Hematopoietic multipotent progenitor cell treated with erythropoietin and hydrocortisone succinate and interleukin-3 and kit ligand, for 6 days (in vitro differentiated cells): ENCODE measurements around the gene SUN2.
A peak's percentile ranks its signal among the peaks of the same experiment; 100 is the strongest.
"Not testable (repeated sequence)": the region's sequence is repeated elsewhere in the genome, so short reads cannot be mapped to it uniquely, and the experiment has no call there.

Source experiments
- DNase-seq: peaks from one replicate; pipeline ENCODE4 v3.0.0-alpha.2; 2015

The SUN2 gene, protein sequence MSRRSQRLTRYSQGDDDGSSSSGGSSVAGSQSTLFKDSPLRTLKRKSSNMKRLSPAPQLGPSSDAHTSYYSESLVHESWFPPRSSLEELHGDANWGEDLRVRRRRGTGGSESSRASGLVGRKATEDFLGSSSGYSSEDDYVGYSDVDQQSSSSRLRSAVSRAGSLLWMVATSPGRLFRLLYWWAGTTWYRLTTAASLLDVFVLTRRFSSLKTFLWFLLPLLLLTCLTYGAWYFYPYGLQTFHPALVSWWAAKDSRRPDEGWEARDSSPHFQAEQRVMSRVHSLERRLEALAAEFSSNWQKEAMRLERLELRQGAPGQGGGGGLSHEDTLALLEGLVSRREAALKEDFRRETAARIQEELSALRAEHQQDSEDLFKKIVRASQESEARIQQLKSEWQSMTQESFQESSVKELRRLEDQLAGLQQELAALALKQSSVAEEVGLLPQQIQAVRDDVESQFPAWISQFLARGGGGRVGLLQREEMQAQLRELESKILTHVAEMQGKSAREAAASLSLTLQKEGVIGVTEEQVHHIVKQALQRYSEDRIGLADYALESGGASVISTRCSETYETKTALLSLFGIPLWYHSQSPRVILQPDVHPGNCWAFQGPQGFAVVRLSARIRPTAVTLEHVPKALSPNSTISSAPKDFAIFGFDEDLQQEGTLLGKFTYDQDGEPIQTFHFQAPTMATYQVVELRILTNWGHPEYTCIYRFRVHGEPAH

DNA sequence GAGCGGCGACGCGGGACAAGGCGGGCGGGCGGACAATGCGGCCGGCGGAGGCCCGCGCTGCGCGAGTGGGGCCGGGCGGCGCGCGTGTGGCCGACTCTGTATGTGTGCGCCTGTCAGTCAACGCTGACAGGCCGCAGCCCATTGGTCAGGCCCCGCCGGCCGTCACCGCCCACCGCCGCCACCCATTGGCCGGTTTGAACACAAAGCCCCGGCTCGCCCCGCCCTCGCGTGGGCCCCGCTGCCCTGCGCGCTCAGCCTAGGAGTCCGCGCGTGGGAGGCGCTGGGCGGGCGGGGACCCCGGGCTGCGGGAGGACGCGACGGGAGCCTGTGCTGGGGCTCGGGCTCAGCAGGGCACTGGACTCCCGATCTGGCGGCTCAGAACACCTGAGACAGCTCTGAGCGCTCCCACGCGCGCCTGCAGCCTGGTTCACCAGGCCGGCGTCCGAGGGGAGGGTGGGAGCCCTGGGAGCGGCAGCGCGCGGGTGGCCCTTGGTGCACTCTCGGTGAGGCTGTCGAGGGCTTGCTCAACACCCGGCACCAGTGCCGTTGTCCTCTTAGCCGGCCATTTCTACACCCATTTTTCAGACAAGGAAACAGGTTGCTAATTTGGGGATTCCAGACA lies at the start of gene SUN2:
TSS of gene SUN2 (minus strand) at position 88 of the 622 bp plus-strand sequence. CDS start 3,370 bp downstream, outside the sequence.
- peak; percentile 92 for DNase-seq

DNA sequence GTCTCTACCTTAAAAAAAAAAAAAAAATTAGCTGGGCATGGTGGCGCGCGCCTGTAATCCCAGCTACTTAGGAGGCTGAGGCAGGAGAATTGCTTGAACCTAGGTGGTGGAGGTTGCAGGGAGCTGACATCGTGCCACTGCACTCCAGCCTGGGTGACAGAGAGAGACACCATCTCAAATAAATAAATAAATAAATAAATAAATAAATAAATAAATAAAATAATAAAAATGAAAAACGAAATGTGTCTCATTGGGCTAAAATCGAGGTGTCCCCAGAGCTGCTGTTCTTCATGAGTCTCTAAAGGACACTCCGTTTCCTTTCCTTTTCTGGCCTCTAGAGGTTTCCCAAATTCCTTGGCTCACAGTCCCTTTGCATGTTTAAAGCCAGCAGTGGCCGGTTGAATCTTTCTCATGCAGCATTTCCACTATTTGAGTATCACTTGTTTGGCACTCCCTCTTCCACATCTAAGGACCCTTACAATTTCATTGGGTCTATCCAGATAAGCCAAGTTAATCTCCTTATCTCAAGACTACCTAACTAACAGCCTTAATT lies 49.3 kb upstream of the SUN2 start:
- not testable (repeated sequence) for DNase-seq

DNA sequence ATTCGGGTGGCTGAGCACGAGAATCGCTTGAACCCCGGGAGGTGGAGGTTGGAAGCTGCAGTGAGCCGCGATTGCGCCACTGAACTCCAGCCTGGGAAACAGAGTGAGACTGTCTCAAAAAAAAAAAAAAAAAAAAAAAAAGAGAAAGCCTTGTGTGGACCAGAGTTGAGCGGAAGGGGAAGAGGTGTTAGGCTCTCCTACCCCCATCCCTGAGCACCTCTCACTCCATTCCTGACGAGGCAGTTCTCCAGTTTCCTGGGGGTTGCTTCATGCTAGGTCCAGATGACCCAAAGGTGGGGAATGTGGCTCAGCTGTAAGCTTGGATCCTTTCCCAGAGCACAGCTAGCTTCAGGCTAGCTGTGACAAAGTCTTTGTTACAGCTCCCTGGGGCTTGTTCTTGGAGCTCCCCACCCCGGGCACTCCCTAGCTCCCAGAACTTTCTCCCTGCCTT lies 46.9 kb upstream of the SUN2 start:
- DNase-seq: no peak

DNA sequence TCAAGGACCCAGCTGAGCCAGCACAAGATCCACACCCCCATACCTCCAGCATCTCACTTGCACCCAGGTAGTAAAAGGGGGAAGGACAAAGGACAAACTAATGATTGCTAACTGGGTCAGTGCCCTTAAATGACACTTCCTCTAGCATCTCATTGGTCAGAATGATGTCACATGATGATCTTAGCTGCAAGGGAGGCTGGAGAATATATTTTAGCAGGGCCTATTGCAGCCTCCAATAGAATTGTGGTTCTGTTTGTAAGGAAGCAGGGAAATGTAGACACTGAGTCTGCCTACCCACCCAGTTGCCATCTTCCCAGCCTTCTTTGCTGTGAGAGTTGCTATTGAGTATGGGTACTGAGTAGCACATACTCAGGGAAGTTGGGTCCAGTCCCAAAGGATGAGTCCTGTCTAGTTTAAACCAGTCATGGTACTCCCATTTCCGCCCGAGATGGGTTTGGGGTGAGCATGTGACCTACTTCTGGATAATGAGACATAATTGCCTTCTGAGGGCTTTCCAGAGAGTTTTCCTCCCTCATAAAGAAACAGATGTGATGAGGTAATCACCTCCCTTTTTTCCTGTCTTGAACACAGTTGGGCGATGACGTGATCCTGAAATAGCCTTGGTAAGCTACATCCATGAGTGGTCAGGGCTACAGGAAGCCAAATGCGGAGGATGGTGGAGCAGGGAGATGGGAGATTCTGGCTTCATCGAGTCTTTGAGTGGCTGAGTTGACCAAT lies 43.6 kb upstream of the SUN2 start:
- no peak for DNase-seq

DNA sequence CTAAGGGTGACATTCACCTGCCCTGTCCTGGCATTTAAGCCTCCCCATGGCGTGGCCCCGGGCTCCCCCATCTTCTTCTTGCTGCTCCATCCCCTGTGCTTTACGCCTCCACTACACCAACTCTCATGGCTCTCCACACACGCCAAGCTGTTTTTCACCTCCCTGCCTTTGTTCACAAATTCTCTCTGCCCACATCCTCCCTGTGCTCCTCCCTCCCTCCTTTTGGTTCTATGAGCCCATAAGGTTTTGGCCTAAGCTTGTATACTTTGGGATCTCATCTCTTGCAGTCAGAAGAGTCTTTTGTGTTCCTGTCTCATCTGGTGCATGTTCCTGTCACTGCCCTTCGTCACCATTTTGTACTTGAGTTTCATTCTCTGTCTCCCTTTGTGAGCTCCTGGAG lies 42.7 kb upstream of the SUN2 start:
- no peak for DNase-seq

DNA sequence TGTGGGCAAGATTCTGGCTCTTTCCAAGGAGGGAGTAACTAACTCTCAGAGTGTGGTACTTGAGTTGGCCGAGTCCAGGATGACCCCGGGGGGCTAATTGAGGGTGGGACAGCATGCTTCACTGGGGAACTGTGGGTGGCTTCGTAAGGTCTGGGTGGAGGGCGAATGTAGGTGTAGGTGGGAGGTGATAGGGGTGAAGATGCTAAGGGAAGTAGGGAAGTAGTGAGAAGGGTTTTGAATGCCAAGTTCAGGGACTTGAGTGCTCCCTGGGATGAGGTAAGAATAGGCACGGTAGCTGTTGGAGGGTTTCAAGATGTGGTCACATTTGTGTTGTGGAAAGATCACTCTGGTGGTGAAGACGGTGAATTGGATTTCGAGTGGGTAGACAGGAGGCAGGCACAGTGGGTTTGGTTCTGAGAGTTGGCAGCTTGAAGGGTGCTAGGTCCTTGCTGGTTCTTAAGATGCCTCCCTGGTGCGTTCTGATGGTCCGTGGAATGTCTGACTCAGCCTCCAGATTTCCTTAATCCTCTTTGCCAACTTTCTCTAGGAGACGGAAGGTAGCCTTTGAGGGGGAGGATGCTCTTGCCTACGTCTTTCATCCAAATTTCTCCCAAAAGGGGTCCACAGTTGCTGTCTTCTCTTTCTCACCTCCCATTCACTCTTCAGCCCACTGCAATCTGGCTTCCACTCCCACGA lies 40.6 kb upstream of the SUN2 start:
- no peak for DNase-seq

DNA sequence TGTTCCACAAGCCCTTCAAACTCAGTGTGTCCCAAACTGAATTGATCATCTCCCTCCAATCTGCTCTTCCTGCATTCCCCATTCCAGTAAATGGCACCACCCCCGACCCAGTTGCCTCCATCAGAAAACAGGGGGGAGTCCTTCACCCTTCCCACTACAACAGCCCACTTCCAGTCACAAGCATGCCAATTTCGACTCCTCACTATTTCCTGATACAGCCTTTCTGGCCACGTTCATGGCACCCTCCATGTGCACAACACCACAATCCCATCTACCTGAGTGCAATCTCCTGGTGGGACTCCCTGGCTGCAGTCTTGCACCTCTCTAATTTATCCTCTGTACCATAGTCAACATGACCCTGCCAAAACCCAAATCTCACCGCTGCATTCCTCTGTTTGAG lies 39.8 kb upstream of the SUN2 start:
- DNase-seq: no peak

DNA sequence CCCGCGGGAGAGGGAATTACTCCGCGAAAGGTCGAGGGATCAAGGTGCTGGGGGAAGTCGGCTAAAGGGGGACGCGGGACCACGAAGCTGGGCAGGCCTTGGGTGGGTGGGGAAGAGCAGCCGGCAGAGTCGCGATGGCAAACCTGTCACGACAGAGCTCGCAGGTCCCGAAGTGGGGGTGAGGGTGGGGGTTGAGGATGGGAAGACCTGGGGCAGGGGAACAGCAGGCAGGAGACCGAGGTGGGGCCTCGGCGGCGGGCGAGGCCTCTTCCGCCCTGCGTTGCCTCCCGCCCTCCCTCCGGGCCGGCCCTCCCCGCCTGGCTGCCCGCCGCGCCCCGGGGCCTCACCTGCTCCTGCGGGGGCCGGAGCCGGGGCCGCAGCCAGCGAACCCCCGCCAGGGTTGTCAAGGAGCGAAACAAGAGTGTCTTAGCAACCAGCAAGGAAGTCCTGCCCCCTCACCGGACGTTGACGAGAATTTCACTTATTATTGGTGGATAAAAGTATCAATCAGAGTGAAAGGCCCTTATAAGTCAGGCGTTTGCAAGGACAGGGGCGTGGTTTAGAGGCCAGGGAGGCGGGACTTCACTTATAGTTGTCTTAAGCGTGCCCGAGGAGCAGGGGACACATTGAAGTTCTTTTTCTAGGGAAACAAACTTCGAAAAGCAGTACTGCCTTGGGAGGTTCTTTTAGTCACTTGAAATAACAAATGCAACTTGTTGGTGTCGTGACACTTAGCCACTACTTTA lies 38.1 kb upstream of the SUN2 start, which contains the start of gene DNAL4:
TSS of gene DNAL4 (minus strand) at position 423 of the 746 bp plus-strand sequence. CDS start 11,412 bp downstream, outside the sequence.
- peak; percentile 100 for DNase-seq

DNA sequence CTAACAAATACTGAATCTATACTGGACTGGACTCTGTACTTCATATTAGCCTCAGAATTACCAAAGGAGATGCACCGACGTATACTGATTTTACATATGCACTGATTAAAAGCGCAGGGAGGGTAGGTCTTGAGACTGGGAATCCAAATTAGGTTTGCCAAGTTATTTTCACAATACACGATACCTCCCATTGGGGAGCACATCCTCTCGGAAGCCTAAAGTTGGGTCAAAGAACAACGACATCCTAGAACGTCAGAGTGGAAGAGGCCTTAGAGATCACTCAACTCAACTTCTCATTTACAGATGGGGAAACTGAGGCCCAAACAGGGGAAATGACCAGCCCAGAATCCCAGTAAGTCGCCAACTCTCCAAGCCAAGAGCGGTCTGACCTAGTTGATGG lies 37.5 kb upstream of the SUN2 start:
- no peak for DNase-seq

DNA sequence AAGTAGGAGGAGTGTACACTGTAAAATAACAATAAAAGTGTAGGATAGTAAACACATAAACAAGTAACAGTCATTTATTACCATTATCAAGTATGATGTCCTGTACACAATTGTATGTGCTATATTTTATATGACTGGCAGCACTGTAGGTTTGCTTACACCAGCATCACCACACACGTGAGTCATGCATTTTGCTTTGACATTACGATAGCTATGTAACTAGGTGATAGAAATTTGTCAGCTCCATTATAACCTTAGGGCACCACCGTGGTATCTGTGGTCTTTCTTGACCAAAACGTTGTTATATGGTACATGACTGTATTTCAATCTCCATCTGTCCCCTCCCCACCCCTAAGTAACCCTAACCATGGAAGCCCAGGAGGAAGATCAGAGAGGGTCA lies 37.0 kb upstream of the SUN2 start:
- no peak for DNase-seq

DNA sequence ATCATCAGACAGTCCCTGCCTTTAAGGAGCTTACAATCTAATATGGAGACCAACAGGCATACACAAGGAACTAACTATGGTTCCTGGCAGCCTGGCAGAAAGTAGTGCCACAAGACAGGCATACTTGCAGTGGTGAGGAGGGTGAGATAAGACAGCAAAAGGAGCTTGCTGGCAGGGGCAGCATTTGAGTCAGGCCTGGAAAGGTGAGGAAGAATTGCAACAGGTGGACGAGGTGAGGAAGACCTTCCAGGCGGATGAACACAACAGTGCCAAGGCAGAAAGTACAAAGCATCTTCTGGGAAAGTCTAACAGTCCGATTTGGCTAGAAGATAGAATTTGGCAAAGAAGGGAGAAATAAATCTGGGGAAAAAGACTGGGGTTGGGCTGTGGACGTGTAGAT lies 33.8 kb upstream of the SUN2 start:
- DNase-seq: no peak

DNA sequence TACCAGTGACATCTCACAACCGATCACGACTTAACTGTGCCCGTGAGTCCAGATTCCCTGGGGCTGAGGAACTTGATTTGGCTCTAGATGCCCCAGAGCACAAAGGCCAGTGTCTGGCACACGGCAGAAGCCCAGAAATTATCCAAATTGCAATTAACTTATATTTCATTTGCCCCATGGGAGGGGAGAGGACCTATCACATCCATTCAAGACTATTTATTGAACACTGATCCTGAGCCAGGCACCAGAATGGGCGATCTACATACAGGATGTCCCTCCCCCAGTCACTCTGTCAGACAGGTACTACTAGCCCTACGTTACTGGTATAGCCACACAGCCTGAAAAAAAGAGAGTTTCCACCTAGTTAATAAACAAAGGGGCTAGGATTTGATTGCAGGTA lies 33.0 kb upstream of the SUN2 start:
- DNase-seq: no peak

DNA sequence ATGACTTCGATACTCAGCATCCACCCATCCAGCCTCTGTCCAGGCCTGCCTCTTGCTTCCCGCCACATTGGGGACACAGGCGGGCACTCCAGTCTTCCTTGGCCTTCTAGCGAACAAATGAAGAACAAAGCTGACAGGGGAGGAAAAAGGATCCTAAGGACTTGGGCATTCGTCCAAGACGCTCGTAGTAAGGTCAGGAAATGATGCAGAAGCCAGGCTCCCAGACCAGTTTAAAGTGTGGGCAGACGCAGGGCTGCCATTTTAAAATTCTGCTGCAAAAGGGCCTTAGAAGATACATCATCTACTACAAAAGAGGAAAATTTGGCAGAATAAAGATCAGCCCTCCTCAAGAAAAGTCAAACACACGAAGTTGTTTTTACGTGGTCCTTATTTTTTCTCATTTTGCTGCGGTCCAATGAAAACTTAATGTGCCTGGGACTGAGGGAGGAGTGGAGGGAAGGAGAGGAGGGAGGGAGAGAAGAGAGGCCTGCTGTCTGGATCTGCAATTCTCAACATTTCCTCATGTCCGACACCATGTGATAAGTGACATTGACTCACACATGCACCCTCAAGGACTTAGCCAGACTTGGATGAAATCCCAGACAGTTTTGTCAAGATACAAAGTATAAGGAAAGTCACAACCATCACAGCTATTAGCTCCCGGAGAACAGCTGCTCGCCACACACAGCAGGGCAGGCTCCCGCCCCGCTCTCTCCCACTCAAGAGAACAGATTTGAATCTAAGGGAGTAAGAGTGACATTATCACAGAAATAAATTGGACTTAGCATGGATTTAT lies 32.4 kb upstream of the SUN2 start:
- DNase-seq: no peak

DNA sequence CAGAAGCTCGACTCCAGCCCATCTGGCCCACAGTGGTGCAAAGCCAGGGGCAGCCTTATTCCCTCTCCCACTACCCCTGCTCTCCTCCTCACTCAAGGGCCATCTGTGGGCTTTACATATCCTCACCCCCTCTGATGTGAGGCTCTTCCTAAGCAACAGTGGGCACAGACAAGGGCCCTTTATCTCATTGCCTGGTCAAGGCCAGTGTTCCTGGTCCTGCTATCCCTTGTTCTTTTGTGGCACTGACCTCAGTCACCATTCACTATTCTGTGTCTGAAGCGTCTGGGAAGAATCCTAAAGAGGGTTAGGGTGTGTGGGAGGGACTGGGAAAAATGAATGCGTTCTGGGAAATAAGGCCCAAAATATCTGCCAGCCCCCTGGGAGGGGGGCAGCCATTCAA lies 30.8 kb upstream of the SUN2 start:
- no peak for DNase-seq

DNA sequence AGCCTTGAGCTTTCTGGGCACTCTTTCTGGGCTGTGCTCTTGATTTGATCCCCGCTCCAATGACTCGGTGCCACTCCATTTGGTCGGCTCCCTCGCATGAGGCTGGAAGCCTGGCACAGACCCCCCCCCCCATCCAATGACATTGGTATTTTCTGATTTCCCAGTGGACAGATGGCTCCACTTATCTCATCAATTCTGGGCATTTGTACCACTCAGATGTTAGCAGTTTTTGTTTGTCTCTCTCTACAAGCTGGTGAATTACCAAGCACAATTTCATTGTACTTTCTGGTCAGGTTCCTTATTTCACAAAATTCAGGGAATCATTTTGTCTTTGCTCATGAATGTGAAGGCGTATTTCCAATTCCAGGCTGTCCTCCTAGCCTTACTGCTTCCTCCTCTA lies 29.1 kb upstream of the SUN2 start:
- DNase-seq: no peak

DNA sequence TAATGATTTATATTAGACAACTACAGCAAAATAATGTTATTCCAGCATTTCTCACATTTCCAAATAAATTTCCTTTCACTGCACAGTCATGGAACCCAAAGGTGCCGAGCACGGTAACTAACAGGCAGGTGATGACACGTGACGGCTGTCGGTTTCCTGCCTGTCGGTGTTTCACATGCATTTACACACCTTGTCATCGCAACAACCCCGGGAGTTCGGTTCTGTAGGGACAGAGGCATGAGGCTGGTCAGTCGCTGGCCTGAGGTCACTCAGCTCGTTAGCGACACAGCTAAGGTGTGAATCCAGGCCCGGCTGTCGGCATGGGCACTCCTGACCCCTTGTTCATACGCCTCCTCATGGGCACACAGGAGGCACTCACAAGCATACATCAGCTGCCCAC lies 28.2 kb upstream of the SUN2 start:
- no peak for DNase-seq

DNA sequence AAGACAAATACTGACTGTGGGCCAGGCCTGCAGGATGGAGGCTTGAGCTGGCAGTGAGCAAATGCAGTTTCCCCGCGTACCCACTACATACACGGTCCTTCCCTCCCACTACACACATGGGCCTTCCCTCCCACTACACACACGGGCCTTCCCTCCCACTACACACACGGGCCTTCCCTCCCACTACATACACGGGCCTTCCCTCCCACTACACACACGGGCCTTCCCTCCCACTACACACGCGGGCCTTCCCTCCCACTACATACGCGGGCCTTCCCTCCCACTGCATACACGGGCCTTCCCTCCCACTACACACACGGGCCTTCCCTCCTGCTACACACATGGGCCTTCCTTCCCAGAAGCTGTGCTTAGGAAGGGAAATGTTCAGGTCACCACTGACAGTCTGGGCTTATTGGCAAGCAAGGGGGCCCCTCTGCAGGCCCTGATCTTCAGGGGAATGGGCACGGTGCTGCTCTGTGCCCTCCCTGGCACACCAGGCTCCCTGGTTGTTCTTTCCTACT lies 27.4 kb upstream of the SUN2 start:
- DNase-seq: no peak

DNA sequence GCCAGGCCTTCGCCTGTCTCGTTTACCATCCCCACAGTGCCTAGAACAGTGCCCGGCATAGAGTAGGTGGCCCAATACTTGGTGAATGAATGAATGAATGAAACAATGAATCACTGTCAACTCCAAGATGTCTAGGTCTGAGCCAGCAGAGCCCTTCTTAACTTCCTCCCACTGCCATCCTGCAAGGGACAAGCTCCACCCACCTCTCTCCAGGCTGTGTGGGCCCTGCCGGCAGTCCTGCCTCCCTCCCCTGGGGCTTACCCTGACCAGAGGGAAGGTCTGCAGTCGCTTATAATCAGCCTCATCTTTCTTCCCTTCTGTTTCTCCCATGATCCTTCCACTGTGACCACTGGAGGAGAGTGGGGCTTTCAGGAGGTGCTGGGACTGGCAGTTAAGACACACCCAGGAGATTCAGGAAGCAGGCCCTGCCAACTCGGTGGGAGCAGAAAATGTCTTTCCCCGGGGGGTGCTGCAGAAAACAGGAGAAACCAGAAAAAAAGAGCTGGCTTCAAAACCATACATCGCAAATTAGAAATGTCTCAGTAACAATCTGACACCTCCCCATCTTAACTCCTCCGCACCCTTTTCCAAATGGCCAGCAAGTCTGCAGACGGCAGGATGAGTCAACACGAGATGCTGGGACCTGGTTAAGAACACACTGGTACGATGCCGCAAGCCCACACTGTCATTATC lies 26.8 kb upstream of the SUN2 start:
- DNase-seq: peak; percentile 57

DNA sequence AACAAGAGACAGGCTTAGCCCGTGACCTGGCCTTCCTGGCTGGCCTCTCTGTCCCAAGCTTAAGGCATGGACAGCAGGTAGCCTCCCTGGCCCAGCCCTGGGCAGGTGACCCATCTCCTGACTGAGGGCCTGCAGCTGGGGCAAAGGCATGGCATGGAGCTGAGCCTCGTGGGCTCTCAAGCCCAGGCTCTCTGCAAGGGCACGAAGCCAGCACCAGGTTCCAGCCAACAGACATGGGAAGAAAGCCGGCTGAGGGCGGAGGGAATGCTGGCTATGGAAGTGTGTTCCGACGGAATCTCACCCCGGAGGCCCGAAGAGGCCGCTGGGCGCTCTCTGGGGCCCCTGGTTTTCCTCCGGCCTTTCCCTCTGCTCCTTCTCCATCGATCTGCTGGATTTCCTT lies 25.2 kb upstream of the SUN2 start:
- DNase-seq: no peak
